A549 (cell line): Measurements from ENCODE around the gene ST8SIA3.
"Not testable (repeated sequence)": the region's sequence is repeated elsewhere in the genome, so short reads cannot be mapped to it uniquely, and the experiment has no call there.

Experiments used
- CTCF ChIP-seq: fragments of >200 bp; sonication (Bioruptor Twin); formaldehyde crosslinking; IDR thresholded peaks from 3 replicates; pipeline ENCODE4 v1.5.1; 2016
- ELK1 ChIP-seq: fragments of 150-350 bp; IDR thresholded peaks from 2 replicates; pipeline ENCODE4 v1.6.1; 2014; ENCODE audit warnings: low read depth, mild to moderate bottlenecking, low read length
- EP300 ChIP-seq, 2 experiments: fragments of >200 bp; sonication (Bioruptor Twin); formaldehyde crosslinking; IDR thresholded peaks; 2 replicates in 1 of 2; 3 replicates in 1 of 2; pipeline ENCODE4 v1.6.1; 2016 to 2017
- PHF8 ChIP-seq: fragments of 200-600 bp; sonication (generic); IDR thresholded peaks from 2 replicates; pipeline ENCODE4 v1.6.1; 2016; ENCODE audit warnings: low read depth, mild to moderate bottlenecking, antibody characterized with exemption, moderate library complexity, borderline replicate concordance
- POLR2AphosphoS2 ChIP-seq: conservative IDR thresholded peaks from 2 replicates; pipeline ENCODE4 v1.6.1; 2012; ENCODE audit warnings: low read length, improper control_type of control experiment, inconsistent platforms
- TFCP2L1 ChIP-seq: fragments of 250-450 bp; sonication (Bioruptor Pico); IDR thresholded peaks from 2 replicates; pipeline ENCODE4 v1.5.0; 2021; ENCODE audit warnings: mild to moderate bottlenecking

GRCh38 chr18:57396831-57397230 lies 44.5 kb downstream of the ST8SIA3 start:
- TF ChIP-seq PHF8; CTCF; ELK1; TFCP2L1; EP300 (IDR thresholded peaks at IDR 0.05); POLR2AphosphoS2: not testable (repeated sequence)
